Natural killer cell (primary cell): ENCODE results near the gene S100A5. TPM values are rescaled to one million over a fixed set of nuclear protein-coding genes. Genes with fewer than 3 reads are reported as not detected.

Experiments
- ATAC-seq, 3 donors: fragments of 150-1000 bp in 2 of 3; fragments of 200-7000 bp in 1 of 3; cut with Tn5 transposase; 1 replicate in 1 of 3; 2 replicates in 2 of 3; pipeline ENCODE4 v1.10.0; 2021; ENCODE audit warnings: mild to moderate bottlenecking in 2 of 3, moderate library complexity in 2 of 3
- DNase-seq, 2 donors: peaks; one replicate each; pipeline versions ENCODE4 v3.0.0 to v3.0.0-alpha.2; 2013 to 2021; ENCODE audit warnings: mixed read lengths in 1 of 2
- H3K27ac ChIP-seq: one replicate; pipeline ENCODE4 v1.5.1; 2013; ENCODE audit warnings: mild to moderate bottlenecking, low read length
- H3K27me3 ChIP-seq: one replicate; pipeline ENCODE4 v1.6.1; 2013; ENCODE audit warnings: low read length; ENCODE audit not compliant: control insufficient read depth, insufficient read depth
- H3K36me3 ChIP-seq: one replicate; pipeline ENCODE4 v1.6.1; 2013; ENCODE audit warnings: low read length; ENCODE audit not compliant: control insufficient read depth, insufficient read depth
- H3K4me1 ChIP-seq: one replicate; pipeline ENCODE4 v1.6.1; 2013; ENCODE audit warnings: low read length; ENCODE audit not compliant: control insufficient read depth, insufficient read depth
- H3K4me3 ChIP-seq: one replicate; pipeline ENCODE4 v1.5.1; 2013; ENCODE audit warnings: low read length
- H3K9me3 ChIP-seq: one replicate; pipeline ENCODE4 v1.6.1; 2013; ENCODE audit warnings: low read length; ENCODE audit not compliant: control insufficient read depth, insufficient read depth
- H3K27ac Mint-ChIP-seq, 2 donors: one replicate each; pipeline ENCODE4 v1.8.0; 2022; ENCODE audit warnings: mild to moderate bottlenecking in 2 of 2, mixed read lengths in 2 of 2, moderate library complexity in 1 of 2
- H3K27me3 Mint-ChIP-seq, 2 donors: one replicate each; pipeline ENCODE4 v1.8.0; 2022; ENCODE audit warnings: low read depth in 2 of 2, mixed read lengths in 2 of 2
- H3K36me3 Mint-ChIP-seq: one replicate; pipeline ENCODE4 v1.8.0; 2022; ENCODE audit warnings: mixed read lengths
- H3K4me1 Mint-ChIP-seq, 2 donors: one replicate each; pipeline ENCODE4 v1.8.0; 2022; ENCODE audit warnings: mixed read lengths in 2 of 2
- H3K4me3 Mint-ChIP-seq: one replicate; pipeline ENCODE4 v1.8.0; 2022; ENCODE audit warnings: mild to moderate bottlenecking, moderate library complexity, mixed read lengths
- H3K9me3 Mint-ChIP-seq, 2 donors: one replicate each; pipeline ENCODE4 v1.8.0; 2022; ENCODE audit warnings: mixed read lengths in 2 of 2
- CTCF ChIP-seq: fragments of 200-600 bp; IDR thresholded peaks from one replicate; pipeline ENCODE4 v1.8.0; 2022; ENCODE audit warnings: antibody characterized with exemption
- WGBS: methylation state at CpG from one replicate; pipeline ENCODE4 v1.1.7; 2013; ENCODE audit warnings: missing lambda C conversion rate; ENCODE audit not compliant: insufficient coverage; 5-methylcytosine and 5-hydroxymethylcytosine counted together
- intact Hi-C: fragments of 100-400 bp; cut with micrococcal nuclease; formaldehyde crosslinking; loops from one replicate; pipeline ENCODE4 v1.14.2; 2022
- total RNA-seq, 4 donors: library from RNA; stranded (reverse); fragments of 120-200 nt in 1 of 4; gene quantifications; one replicate each; pipeline versions ENCODE4 v1.2.3 to v1.2.4, GENCODE V29; 2013 to 2022

S100A5 gene
- total RNA-seq, 3 donors from 2014 or later (not counting 1 experiment from before 2014, with no cell fraction given), result not detected

- Histone ChIP-seq H3K9me3 (no peaks in the 10 kb centered on the region), H3K4me1 (peaks cover 5% of the 10 kb centered on the region), H3K27me3 (no peaks in the 10 kb centered on the region), H3K27ac (no peak overlapping the region), H3K4me3 (no peak overlapping the region), H3K36me3 (no peaks in the 10 kb centered on the region)
- Mint-ChIP-seq H3K36me3 (no peaks in the 10 kb centered on the region), H3K27me3 (peaks cover 32 to 34% of the 10 kb centered on the region in 2 donors), H3K4me3 (no peak overlapping the region), H3K27ac (peak overlapping the region in 1 of 2 donors; percentile 40), H3K4me1 (peaks cover 0 to 4% of the 10 kb centered on the region in 2 donors), H3K9me3 (no peaks in the 10 kb centered on the region)
- intact Hi-C loops, result no loop called here
- TF ChIP-seq CTCF, result no peak
- no peak for DNase-seq
- ATAC-seq, result no peak
- 70% methylated on average over 6 of the region's 6 CpGs for WGBS
These were observed 45.2 kb downstream of the S100A5 start for GRCh38 chr1:153495536-153495935.

GRCh38 chr1:153494976-153495535 is 45.7 kb downstream of the S100A5 start:
- H3K9me3 Mint-ChIP-seq, result no peaks in the 10 kb centered on the region
- peak; percentile 84 for TF ChIP-seq CTCF
- Histone ChIP-seq H3K27ac (no peak overlapping the region), H3K27me3 (no peaks in the 10 kb centered on the region), H3K9me3 (no peaks in the 10 kb centered on the region), H3K4me1 (peaks cover 5% of the 10 kb centered on the region), H3K36me3 (no peaks in the 10 kb centered on the region), H3K4me3 (no peak overlapping the region)
- ATAC-seq (peak; percentile 55 to 73 (median 72)), DNase-seq (peak; percentile 58 to 78)
- intact Hi-C loops, result no loop called here
- H3K27me3 Mint-ChIP-seq, result peaks cover 32 to 34% of the 10 kb centered on the region in 2 donors
- H3K4me3 Mint-ChIP-seq, result no peak overlapping the region
- H3K36me3 Mint-ChIP-seq, result no peaks in the 10 kb centered on the region
- WGBS, result 38% methylated on average over 6 of the region's 6 CpGs
- H3K27ac Mint-ChIP-seq, result peak overlapping the region in 1 of 2 donors; percentile 40
- H3K4me1 Mint-ChIP-seq, result peaks cover 0 to 4% of the 10 kb centered on the region in 2 donors

- H3K27me3 Mint-ChIP-seq, result peaks cover 17 to 20% of the 10 kb centered on the region in 2 donors
- H3K4me3 Mint-ChIP-seq, result no peak overlapping the region
- H3K36me3 Mint-ChIP-seq, result no peaks in the 10 kb centered on the region
- no peak for TF ChIP-seq CTCF
- H3K27ac Mint-ChIP-seq, result no peak overlapping the region
- H3K9me3 ChIP-seq, result no peaks in the 10 kb centered on the region
- 80% methylated on average over 6 of the region's 6 CpGs for WGBS
- ATAC-seq (no peak), DNase-seq (no peak)
- H3K4me1 Mint-ChIP-seq, result peaks cover 0 to 4% of the 10 kb centered on the region in 2 donors
- H3K27ac ChIP-seq, result no peak overlapping the region
- H3K9me3 Mint-ChIP-seq, result no peaks in the 10 kb centered on the region
- peaks cover 5% of the 10 kb centered on the region for H3K4me1 ChIP-seq
- H3K4me3 ChIP-seq, result no peak overlapping the region
- no peaks in the 10 kb centered on the region for H3K27me3 ChIP-seq
- no peaks in the 10 kb centered on the region for H3K36me3 ChIP-seq
- intact Hi-C loops, result no loop called here
These were observed 47.3 kb downstream of the S100A5 start for GRCh38 chr1:153493343-153493960.
